PC-3 (cell line): ENCODE measurements around the gene GOLGA1. TPM values are rescaled to one million over a fixed set of nuclear protein-coding genes. Genes with fewer than 3 reads are reported as not detected.

Experiments
- ATAC-seq: fragments of 200-7000 bp; cut with Tn5 transposase; 2 replicates; pipeline ENCODE4 v1.9.1; 2020; ENCODE audit warnings: mild to moderate bottlenecking, moderate library complexity
- BruUV-seq: library from RNA; stranded (reverse); fragments of 400-500 nt; replicated peaks from 2 replicates; lab custom pipeline; 2021; lab: Mats Ljungman, UMichigan
- CTCF ChIA-PET: fragments of 300-600 bp; sonication (Branson Sonifier 250); formaldehyde crosslinking; loops from one replicate; lab custom pipeline; 2022; ENCODE audit warnings: antibody characterized with exemption; lab: Charles Lee
- POLR2A ChIA-PET: fragments of 300-600 bp; sonication (Branson Sonifier 250); formaldehyde crosslinking; loops from one replicate; lab custom pipeline; 2022; ENCODE audit warnings: antibody characterized with exemption; ENCODE audit not compliant: unreplicated experiment; lab: Charles Lee
- DNase-seq: peaks from one replicate; pipeline ENCODE4 v3.0.0-alpha.2; 2015
- H2AFZ ChIP-seq: fragments of 300-600 bp; sonication (generic); 2 replicates; pipeline ENCODE4 v1.6.0; 2016; ENCODE audit warnings: antibody characterized with exemption, low read length
- H3F3A ChIP-seq: fragments of 300-600 bp; sonication (generic); one replicate; pipeline ENCODE4 v1.6.0; 2017; ENCODE audit warnings: antibody characterized with exemption, low read length, control low read depth, mild to moderate bottlenecking; ENCODE audit not compliant: unreplicated experiment
- H3K27ac ChIP-seq: fragments of 300-600 bp; sonication (generic); 2 replicates; pipeline ENCODE4 v1.5.1; 2016; ENCODE audit warnings: mild to moderate bottlenecking, low read length
- H3K27me3 ChIP-seq: fragments of 300-600 bp; sonication (generic); 2 replicates; pipeline ENCODE4 v1.6.1; 2016; ENCODE audit warnings: low read length, mixed read lengths
- H3K36me3 ChIP-seq: fragments of 300-600 bp; sonication (generic); 2 replicates; pipeline ENCODE4 v1.6.1; 2016; ENCODE audit warnings: low read depth, mixed run types, low read length, mixed read lengths
- H3K4me1 ChIP-seq: fragments of 300-600 bp; sonication (generic); 2 replicates; pipeline ENCODE4 v1.5.1; 2016; ENCODE audit warnings: low read length; ENCODE audit not compliant: insufficient read depth
- H3K4me2 ChIP-seq: fragments of 300-600 bp; sonication (generic); 2 replicates; pipeline ENCODE4 v1.6.0; 2016; ENCODE audit warnings: low read length
- H3K4me3 ChIP-seq: fragments of 300-600 bp; sonication (generic); 2 replicates; pipeline ENCODE4 v1.5.1; 2016; ENCODE audit warnings: mild to moderate bottlenecking, low read length, mixed read lengths
- H3K79me2 ChIP-seq: fragments of 300-600 bp; sonication (generic); 2 replicates; pipeline ENCODE4 v1.6.1; 2017; ENCODE audit warnings: low read length, mixed read lengths
- H3K9ac ChIP-seq: fragments of 300-600 bp; sonication (generic); 2 replicates; pipeline ENCODE4 v1.6.0; 2016; ENCODE audit warnings: mild to moderate bottlenecking, low read length
- H3K9me2 ChIP-seq: fragments of 300-600 bp; sonication (generic); replicated peaks from 2 replicates; pipeline ENCODE4 v1.6.1; 2016; ENCODE audit warnings: mixed run types, low read length, mixed read lengths
- H3K9me3 ChIP-seq: fragments of 300-600 bp; sonication (generic); 2 replicates; pipeline ENCODE4 v1.6.1; 2016; ENCODE audit warnings: low read length, mixed read lengths
- H4K20me1 ChIP-seq: fragments of 300-600 bp; sonication (generic); 2 replicates; pipeline ENCODE4 v1.6.1; 2016; ENCODE audit warnings: low read length, mixed read lengths
- CTCF ChIP-seq: fragments of 300-600 bp; sonication (generic); conservative IDR thresholded peaks from 2 replicates; pipeline ENCODE4 v1.5.1; 2017; ENCODE audit warnings: antibody characterized with exemption, low read depth, mild to moderate bottlenecking, low read length
- EZH2 ChIP-seq: fragments of 300-600 bp; sonication (generic); IDR thresholded peaks from one replicate; pipeline ENCODE4 v1.6.1; 2017; ENCODE audit warnings: antibody characterized with exemption, mild to moderate bottlenecking, low read length; ENCODE audit not compliant: unreplicated experiment
- EZH2phosphoT487 ChIP-seq: fragments of 300-600 bp; sonication (generic); IDR thresholded peaks from 2 replicates; pipeline ENCODE4 v1.6.1; 2018; ENCODE audit warnings: mild to moderate bottlenecking, antibody characterized with exemption, low read length, borderline replicate concordance
- intact Hi-C: fragments of 100-400 bp; cut with micrococcal nuclease; formaldehyde crosslinking; loops from 2 replicates; pipeline ENCODE4 v1.9.0; 2023
- total RNA-seq: library from RNA; depleted of rRNA; stranded (reverse); fragments of >200 nt; gene quantifications from 2 replicates; pipeline ENCODE4 v1.2.3, GENCODE V29; 2014

Gene GOLGA1
- total RNA-seq, 1 experiment from 2014 or later, result 8.6 TPM

- no peaks in the 10 kb centered on the region for H3K36me3 ChIP-seq
- ATAC-seq, result no peak
- CTCF ChIA-PET, result no interaction called here
Measured at GRCh38 chr9:124894035-124894740, 46.7 kb downstream of the GOLGA1 start.

GRCh38 chr9:124890179-124890578 is 50.7 kb downstream of the GOLGA1 start:
- DNase-seq, result no peak

More at GRCh38 chr9:124894035-124894740, 46.7 kb downstream of the GOLGA1 start:
- DNase-seq, result no peak
- Histone ChIP-seq H4K20me1 (no peaks in the 10 kb centered on the region), H3K27me3 (no peaks in the 10 kb centered on the region), H3K4me1 (no peaks in the 10 kb centered on the region), H3K9me3 (no peaks in the 10 kb centered on the region), H3K4me2 (no peak overlapping the region), H3F3A (no peaks in the 10 kb centered on the region), H2AFZ (no peak overlapping the region), H3K9me2 (no peaks in the 10 kb centered on the region), H3K79me2 (no peaks in the 10 kb centered on the region), H3K27ac (no peak overlapping the region), H3K4me3 (no peak overlapping the region), H3K9ac (no peak overlapping the region)
- POLR2A ChIA-PET, result no interaction called here
- TF ChIP-seq EZH2, result no peak
- TF ChIP-seq CTCF, result no peak
- no peak for TF ChIP-seq EZH2phosphoT487
- intact Hi-C loops, result loop anchor here (1.0 kb wide), 1 partner anchor 123 kb away; the partner anchor contains the start of gene NR6A1
- no TSS peak for BruUV-seq

More at GRCh38 chr9:124890179-124890578, 50.7 kb downstream of the GOLGA1 start:
- H3K9me3 ChIP-seq, result no peaks in the 10 kb centered on the region
- H2AFZ ChIP-seq, result no peak overlapping the region
- no peaks in the 10 kb centered on the region for H3K9me2 ChIP-seq
- no peak overlapping the region for H3K27ac ChIP-seq
- intact Hi-C loops, result no loop called here
- CTCF ChIA-PET, result no interaction called here
- H3K4me3 ChIP-seq, result no peak overlapping the region
- no peaks in the 10 kb centered on the region for H3K4me1 ChIP-seq
- BruUV-seq, result no TSS peak
- TF ChIP-seq CTCF (no peak), EZH2phosphoT487 (no peak)
- H3K27me3 ChIP-seq, result no peaks in the 10 kb centered on the region
- no peaks in the 10 kb centered on the region for H3K36me3 ChIP-seq
- POLR2A ChIA-PET, result no interaction called here
- H3F3A ChIP-seq, result no peaks in the 10 kb centered on the region
- ATAC-seq, result no peak
- no peaks in the 10 kb centered on the region for H3K79me2 ChIP-seq
- no peak overlapping the region for H3K9ac ChIP-seq
- no peak overlapping the region for H3K4me2 ChIP-seq
- H4K20me1 ChIP-seq, result no peaks in the 10 kb centered on the region
